GM12878 (cell line): ENCODE data around the gene TPPP3.
"Not testable (repeated sequence)": the region's sequence is repeated elsewhere in the genome, so short reads cannot be mapped to it uniquely, and the experiment has no call there.

ENCODE experiments used
- ATF3 ChIP-seq: IDR thresholded peaks from 2 replicates; pipeline ENCODE4 v1.6.1; 2011; ENCODE audit warnings: low read depth, mild to moderate bottlenecking, low read length, moderate library complexity, borderline replicate concordance; ENCODE audit errors: extremely low read depth
- BCL3 ChIP-seq: IDR thresholded peaks from 2 replicates; pipeline ENCODE4 v1.6.1; 2011; ENCODE audit warnings: borderline replicate concordance, low read depth, mild to moderate bottlenecking, moderate library complexity, low read length; ENCODE audit not compliant: insufficient read depth, poor library complexity, severe bottlenecking
- CHD1 ChIP-seq: IDR thresholded peaks from 2 replicates; pipeline ENCODE4 v1.6.1; 2012; ENCODE audit warnings: low read depth, low read length, improper control_type of control experiment
- CTCF ChIP-seq, 3 experiments: IDR thresholded peaks in 2 of 3; conservative IDR thresholded peaks in 1 of 3; 2 replicates each; pipeline ENCODE4 v1.5.1; 2011; ENCODE audit warnings: low read depth in 3 of 3, low read length in 3 of 3, mild to moderate bottlenecking in 3 of 3, control low read depth in 2 of 3, moderate library complexity in 2 of 3, inconsistent platforms in 1 of 3, mixed read lengths in 1 of 3; ENCODE audit not compliant: control insufficient read depth in 2 of 3, insufficient read depth in 1 of 3; ENCODE audit errors: extremely low read depth in 1 of 3
- EP300 ChIP-seq, 2 experiments: fragments of 150-350 bp in 1 of 2; IDR thresholded peaks; 2 replicates each; pipeline ENCODE4 v1.6.1; 2011 to 2012; ENCODE audit warnings: low read depth in 2 of 2, low read length in 2 of 2, borderline replicate concordance in 1 of 2, improper control_type of control experiment in 1 of 2, inconsistent platforms in 1 of 2; ENCODE audit not compliant: control insufficient read depth in 1 of 2
- EZH2 ChIP-seq: IDR thresholded peaks from 2 replicates; pipeline ENCODE4 v1.6.1; 2012; ENCODE audit warnings: low read depth, mild to moderate bottlenecking, control low read depth, inconsistent platforms, low read length, borderline replicate concordance; ENCODE audit not compliant: control insufficient read depth
- GATAD2B ChIP-seq: fragments of 450-650 bp; conservative IDR thresholded peaks from 2 replicates; pipeline ENCODE4 v1.6.1; 2017; ENCODE audit warnings: low read depth, mild to moderate bottlenecking, moderate library complexity
- NFIC ChIP-seq: IDR thresholded peaks from 2 replicates; pipeline ENCODE4 v1.6.1; 2012; ENCODE audit warnings: low read depth, mild to moderate bottlenecking, inconsistent platforms, low read length, moderate library complexity
- NFYB ChIP-seq: IDR thresholded peaks from 2 replicates; pipeline ENCODE4 v1.6.1; 2011; ENCODE audit warnings: low read depth, mild to moderate bottlenecking, low read length, improper control_type of control experiment, moderate library complexity; ENCODE audit not compliant: insufficient read depth
- POLR2A ChIP-seq: IDR thresholded peaks from 2 replicates; pipeline ENCODE4 v1.6.1; 2011; ENCODE audit warnings: low read depth, mild to moderate bottlenecking, low read length

- not testable (repeated sequence) for TF ChIP-seq EP300 (IDR thresholded peaks at IDR 0.05; ENCODE audit: borderline replicate concordance in 1 of 2, control insufficient read depth in 1 of 2, low read depth in 2 of 2, low read length in 2 of 2); POLR2A; CHD1; BCL3; GATAD2B; NFIC; ATF3; CTCF (IDR thresholded peaks at IDR 0.05 in 2 of 3, conservative IDR thresholded peaks at IDR 0.05 in 1 of 3; ENCODE audit: control insufficient read depth in 2 of 3, extremely low read depth in 1 of 3, insufficient read depth in 1 of 3, low read depth in 3 of 3, low read length in 3 of 3); NFYB; EZH2
These were observed 22.1 kb upstream of the TPPP3 start for GRCh38 chr16:67415421-67415820.
